Gastroesophageal sphincter (tissue), 4 donors: ENCODE results near the gene SEC31B. TPM values are rescaled to one million over a fixed set of nuclear protein-coding genes. Genes with fewer than 3 reads are reported as not detected.

Experiments used
- ATAC-seq: fragments of 150-250 bp; one replicate; pipeline ENCODE4 v1.9.1; 2016; ENCODE audit warnings: mild to moderate bottlenecking, moderate library complexity
- H3K27ac ChIP-seq, 4 donors: fragments of 200-600 bp; sonication (generic) in 3 of 4; 1 replicate in 3 of 4; 2 replicates in 1 of 4; pipeline ENCODE4 v1.5.1; 2016 to 2019
- H3K27me3 ChIP-seq: fragments of 200-600 bp; sonication (generic); one replicate; pipeline ENCODE4 v1.5.1; 2019
- H3K36me3 ChIP-seq, 2 donors: fragments of 200-600 bp; sonication (generic); one replicate each; pipeline ENCODE4 v1.5.1; 2019; ENCODE audit warnings: control low read depth in 1 of 2
- H3K4me1 ChIP-seq, 3 donors: fragments of 200-600 bp; sonication (generic); 1 replicate in 2 of 3; 2 replicates in 1 of 3; pipeline ENCODE4 v1.5.1; 2016 to 2019; ENCODE audit warnings: control low read depth in 2 of 3
- H3K4me3 ChIP-seq, 2 donors: fragments of 200-600 bp; sonication (generic); one replicate each; pipeline ENCODE4 v1.5.1; 2019; ENCODE audit warnings: mild to moderate bottlenecking in 1 of 2, moderate library complexity in 1 of 2
- H3K9me3 ChIP-seq, 3 donors: fragments of 200-600 bp; sonication (generic); one replicate each; pipeline ENCODE4 v1.5.1; 2017 to 2019; ENCODE audit warnings: control low read depth in 2 of 3
- CTCF ChIP-seq, 4 experiments: fragments of 200-600 bp in 2 of 4; fragments of 450-650 bp in 2 of 4; sonication (generic) in 1 of 4; IDR thresholded peaks; one replicate each; pipeline ENCODE4 v1.5.1; 2017 to 2019; ENCODE audit warnings: antibody characterized with exemption in 4 of 4, mild to moderate bottlenecking in 2 of 4, moderate library complexity in 2 of 4
- EP300 ChIP-seq: sonication (generic); formaldehyde crosslinking; IDR thresholded peaks from one replicate; pipeline ENCODE4 v1.6.1; 2017; ENCODE audit warnings: antibody characterized with exemption, mild to moderate bottlenecking
- POLR2A ChIP-seq, 2 donors: fragments of 450-650 bp; IDR thresholded peaks; one replicate each; pipeline ENCODE4 v1.6.1; 2017; ENCODE audit warnings: antibody characterized with exemption in 2 of 2, mild to moderate bottlenecking in 2 of 2, moderate library complexity in 1 of 2
- POLR2AphosphoS5 ChIP-seq: sonication (generic); formaldehyde crosslinking; IDR thresholded peaks from one replicate; pipeline ENCODE4 v1.6.1; 2017; ENCODE audit warnings: antibody characterized with exemption
- WGBS, 2 donors: methylation state at CpG; one replicate each; pipeline ENCODE4 v1.1.5; 2018; ENCODE audit warnings: low coverage in 1 of 2; 5-methylcytosine and 5-hydroxymethylcytosine counted together
- total RNA-seq, 4 donors: library from RNA; depleted of rRNA; stranded (reverse); fragments of >200 nt; gene quantifications; one replicate each; pipeline ENCODE4 v1.1.0, GENCODE V29; 2016

The SEC31B gene
- total RNA-seq, 4 donors from 2014 or later, result 1.1 to 10.7 (median 6.3) TPM

DNA sequence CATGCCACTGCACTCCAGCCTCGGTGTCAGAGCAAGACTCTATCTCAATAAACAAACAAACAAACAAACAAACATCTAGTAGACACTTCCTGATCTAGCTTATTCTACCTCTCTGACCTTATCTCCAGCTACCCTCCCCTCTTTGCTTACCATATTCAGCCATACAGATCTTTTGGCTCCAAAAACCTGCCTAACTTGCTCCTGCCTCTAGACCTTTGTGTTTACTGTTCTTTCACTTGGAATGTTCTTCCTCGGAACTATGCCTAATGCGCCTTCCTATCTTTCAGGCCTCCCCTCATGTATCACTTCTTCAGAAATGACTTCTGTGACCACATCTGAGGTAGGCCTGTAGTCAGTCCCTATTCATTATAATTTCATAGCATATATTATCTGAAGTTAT, 77.1 kb downstream of the SEC31B start:
- Histone ChIP-seq H3K36me3 (no peaks in the 10 kb centered on the region), H3K4me3 (no peak overlapping the region), H3K9me3 (peaks cover 0 to 5% (median 0%) of the 10 kb centered on the region in 3 donors), H3K27ac (no peak overlapping the region), H3K27me3 (peaks cover 8% of the 10 kb centered on the region), H3K4me1 (no peaks in the 10 kb centered on the region)
- ATAC-seq, result no peak
- no peak for TF ChIP-seq POLR2AphosphoS5
- TF ChIP-seq EP300, result no peak
- TF ChIP-seq POLR2A (IDR thresholded peaks at IDR 0.05), result no peak
- TF ChIP-seq CTCF (IDR thresholded peaks at IDR 0.05), result no peak
- 66 to 76% methylated on average over 3 of the region's 3 CpGs for whole genome bisulfite sequencing, 2 donors

- Histone ChIP-seq H3K4me3 (no peak overlapping the region), H3K27me3 (peaks cover 14% of the 10 kb centered on the region), H3K27ac (no peak overlapping the region), H3K4me1 (no peaks in the 10 kb centered on the region), H3K9me3 (no peaks in the 10 kb centered on the region), H3K36me3 (no peaks in the 10 kb centered on the region)
- no peak for ATAC-seq
- WGBS, 2 donors, result 83 to 86% methylated on average over 6 of the region's 6 CpGs
- TF ChIP-seq POLR2AphosphoS5 (no peak), POLR2A (IDR thresholded peaks at IDR 0.05) (no peak), CTCF (IDR thresholded peaks at IDR 0.05) (no peak), EP300 (no peak)
Measured at GRCh38 chr10:100438674-100439315, 80.9 kb downstream of the SEC31B start.

Other genes starting within 250 kb of the SEC31B start
- gene BLOC1S2, start 233.2 kb downstream of the SEC31B start, total RNA-seq, result 10 to 100 TPM; 13.8 to 29.6 (median 19.3) TPM
- not detected for gene PKD2L1, start 189.6 kb downstream of the SEC31B start, total RNA-seq
- 10 to 100 TPM in 3 of 4 donors, 1 to 10 TPM in 1; 9.1 to 25.2 (median 14.0) TPM for gene SCD, start 172.6 kb downstream of the SEC31B start, total RNA-seq
- gene WNT8B, start 56.9 kb downstream of the SEC31B start, total RNA-seq, result not detected
- 100 to 1,000 TPM; 268 to 317 (median 283) TPM for gene NDUFB8, start 10.0 kb upstream of the SEC31B start, total RNA-seq
- 10 to 100 TPM in 3 of 4 donors, 1 to 10 TPM in 1; 9.0 to 20.3 (median 15.7) TPM for gene HIF1AN, start 16.1 kb upstream of the SEC31B start, total RNA-seq
- not detected for gene PAX2, start 225.7 kb upstream of the SEC31B start, total RNA-seq